DND-41 (cell line): ENCODE measurements around the gene MICAL3.

ENCODE experiments used
- ATAC-seq: fragments of 200-7000 bp; cut with Tn5 transposase; 3 replicates; pipeline ENCODE4 v1.9.1; 2021; ENCODE audit warnings: low read depth; ENCODE audit not compliant: insufficient read depth
- DNase-seq: peaks from one replicate; pipeline ENCODE4 v3.0.0-alpha.2; 2020
- H2AFZ ChIP-seq: 2 replicates; pipeline ENCODE4 v1.6.0; 2012; ENCODE audit warnings: low read depth, low read length
- H3K27ac ChIP-seq: 2 replicates; pipeline ENCODE4 v1.5.1; 2012; ENCODE audit warnings: low read length, inconsistent platforms
- H3K27me3 ChIP-seq: fragments of 200-600 bp; sonication (generic); 2 replicates; pipeline ENCODE4 v1.6.0; 2012; ENCODE audit warnings: low read length, mild to moderate bottlenecking, inconsistent platforms; ENCODE audit not compliant: insufficient read depth, poor library complexity
- H3K36me3 ChIP-seq: 2 replicates; pipeline ENCODE4 v1.5.1; 2012; ENCODE audit warnings: low read length, inconsistent platforms; ENCODE audit not compliant: insufficient read depth
- H3K4me1 ChIP-seq: 2 replicates; pipeline ENCODE4 v1.5.1; 2012; ENCODE audit warnings: mild to moderate bottlenecking, low read length; ENCODE audit not compliant: insufficient read depth
- H3K4me2 ChIP-seq: 2 replicates; pipeline ENCODE4 v1.6.0; 2012; ENCODE audit warnings: mild to moderate bottlenecking, moderate library complexity, low read length, inconsistent platforms; ENCODE audit not compliant: insufficient read depth
- H3K4me3 ChIP-seq, 2 experiments: fragments of 200-600 bp in 1 of 2; shearing (Covaris generic) in 1 of 2; 2 replicates each; pipeline ENCODE4 v1.5.1; 2012 to 2016; ENCODE audit warnings: inconsistent platforms in 2 of 2, low read length in 2 of 2, mild to moderate bottlenecking in 2 of 2, low read depth in 1 of 2, moderate library complexity in 1 of 2
- H3K79me2 ChIP-seq: 2 replicates; pipeline ENCODE4 v1.6.0; 2012; ENCODE audit warnings: low read length, inconsistent platforms; ENCODE audit not compliant: insufficient read depth
- H3K9ac ChIP-seq: 2 replicates; pipeline ENCODE4 v1.6.0; 2012; ENCODE audit warnings: low read depth, mild to moderate bottlenecking, inconsistent platforms, low read length, moderate library complexity
- H3K9me3 ChIP-seq: 2 replicates; pipeline ENCODE4 v1.5.1; 2012; ENCODE audit warnings: low read length, moderate library complexity, mild to moderate bottlenecking, inconsistent platforms; ENCODE audit not compliant: insufficient read depth, severe bottlenecking
- H4K20me1 ChIP-seq: 2 replicates; pipeline ENCODE4 v1.6.0; 2012; ENCODE audit warnings: low read length; ENCODE audit not compliant: insufficient read depth
- CTCF ChIP-seq: IDR thresholded peaks from 2 replicates; pipeline ENCODE4 v1.5.1; 2012; ENCODE audit warnings: borderline replicate concordance, low read length, moderate library complexity, mild to moderate bottlenecking; ENCODE audit not compliant: poor library complexity, severe bottlenecking; ENCODE audit errors: extremely low read depth
- EZH2 ChIP-seq: IDR thresholded peaks from 3 replicates; pipeline ENCODE4 v1.6.1; 2012; ENCODE audit warnings: borderline replicate concordance, low read depth, mild to moderate bottlenecking, moderate library complexity, low read length, inconsistent platforms; ENCODE audit not compliant: severe bottlenecking

The MICAL3 gene

GRCh38 chr22:17942721-17943120 is 81.6 kb downstream of the MICAL3 start:
- Histone ChIP-seq H3K27ac (no peak overlapping the region), H2AFZ (no peak overlapping the region), H3K4me3 (no peak overlapping the region), H3K9me3 (no peaks in the 10 kb centered on the region), H4K20me1 (peaks cover 81% of the 10 kb centered on the region), H3K36me3 (no peaks in the 10 kb centered on the region), H3K27me3 (no peaks in the 10 kb centered on the region), H3K4me2 (no peak overlapping the region), H3K4me1 (no peaks in the 10 kb centered on the region), H3K79me2 (peaks cover 78% of the 10 kb centered on the region), H3K9ac (no peak overlapping the region)
- no peak; the same call in 2 of the 3 replicates for ATAC-seq
- TF ChIP-seq EZH2 (no peak), CTCF (no peak)
- DNase-seq, result no peak

- Histone ChIP-seq H3K4me1 (no peaks in the 10 kb centered on the region), H3K27ac (no peak overlapping the region), H3K9ac (no peak overlapping the region), H2AFZ (no peak overlapping the region), H3K36me3 (no peaks in the 10 kb centered on the region), H3K79me2 (peaks cover 71% of the 10 kb centered on the region), H3K27me3 (no peaks in the 10 kb centered on the region), H3K9me3 (no peaks in the 10 kb centered on the region), H3K4me3 (no peak overlapping the region), H3K4me2 (no peak overlapping the region), H4K20me1 (peaks cover 75% of the 10 kb centered on the region)
- no peak for DNase-seq
- TF ChIP-seq EZH2 (no peak), CTCF (no peak)
- no peak for ATAC-seq
Observed at GRCh38 chr22:17941471-17942406, 82.6 kb downstream of the MICAL3 start.

GRCh38 chr22:17939579-17939978 is 84.8 kb downstream of the MICAL3 start:
- TF ChIP-seq EZH2 (no peak), CTCF (no peak)
- DNase-seq (no peak), ATAC-seq (no peak)
- H3K4me1 ChIP-seq, result no peaks in the 10 kb centered on the region
- H3K27me3 ChIP-seq, result no peaks in the 10 kb centered on the region
- no peak overlapping the region for H3K9ac ChIP-seq
- no peaks in the 10 kb centered on the region for H3K9me3 ChIP-seq
- peaks cover 54% of the 10 kb centered on the region for H4K20me1 ChIP-seq
- H3K27ac ChIP-seq, result no peak overlapping the region
- H3K79me2 ChIP-seq, result peaks cover 50% of the 10 kb centered on the region
- H3K36me3 ChIP-seq, result no peaks in the 10 kb centered on the region
- H3K4me2 ChIP-seq, result no peak overlapping the region
- H2AFZ ChIP-seq, result no peak overlapping the region
- no peak overlapping the region for H3K4me3 ChIP-seq
